Upper lobe of left lung (tissue), 6 donors: ENCODE measurements around the gene CCND3. TPM values are rescaled to one million over a fixed set of nuclear protein-coding genes. Genes with fewer than 3 reads are reported as not detected.

Experiments
- ATAC-seq, 2 donors: fragments of 200-7000 bp; cut with Tn5 transposase; one replicate each; pipeline ENCODE4 v1.9.1; 2022; ENCODE audit warnings: mild to moderate bottlenecking in 2 of 2, moderate library complexity in 2 of 2; ENCODE audit not compliant: low FRiP score in 2 of 2
- DNase-seq, 2 donors: peaks; one replicate each; pipeline ENCODE4 v3.0.0-alpha.2; 2019 to 2020
- H3K27ac ChIP-seq, 4 donors: fragments of 200-600 bp; sonication (generic); one replicate each; pipeline ENCODE4 v1.5.1; 2016 to 2019
- H3K27me3 ChIP-seq, 4 donors: fragments of 200-600 bp; sonication (generic); one replicate each; pipeline ENCODE4 v1.5.1; 2017 to 2019
- H3K36me3 ChIP-seq, 4 donors: fragments of 200-600 bp; sonication (generic); one replicate each; pipeline ENCODE4 v1.5.1; 2016 to 2019
- H3K4me1 ChIP-seq, 4 donors: fragments of 200-600 bp; sonication (generic); one replicate each; pipeline ENCODE4 v1.5.1; 2018 to 2019
- H3K4me3 ChIP-seq, 4 donors: fragments of 200-600 bp; sonication (generic); one replicate each; pipeline ENCODE4 v1.5.1; 2017 to 2019; ENCODE audit warnings: mild to moderate bottlenecking in 2 of 4, moderate library complexity in 1 of 4
- H3K9me3 ChIP-seq, 4 donors: fragments of 200-600 bp; sonication (generic); one replicate each; pipeline ENCODE4 v1.5.1; 2018 to 2019
- EP300 ChIP-seq, 4 donors: sonication (generic); formaldehyde crosslinking; IDR thresholded peaks; one replicate each; pipeline ENCODE4 v1.5.1; 2017; ENCODE audit warnings: antibody characterized with exemption in 4 of 4, control low read depth in 2 of 4
- POLR2A ChIP-seq, 4 donors: fragments of 450-650 bp; IDR thresholded peaks; one replicate each; pipeline ENCODE4 v1.5.1; 2016 to 2017; ENCODE audit warnings: antibody characterized with exemption in 4 of 4, mild to moderate bottlenecking in 2 of 4
- POLR2AphosphoS5 ChIP-seq, 2 donors: sonication (generic); formaldehyde crosslinking; IDR thresholded peaks; one replicate each; pipeline ENCODE4 v1.5.1; 2017; ENCODE audit warnings: antibody characterized with exemption in 2 of 2
- WGBS, 2 donors: methylation state at CpG; one replicate each; pipeline ENCODE4 v1.1.5; 2017 to 2018; 5-methylcytosine and 5-hydroxymethylcytosine counted together
- total RNA-seq, 6 donors: library from RNA; depleted of rRNA in 4 of 6; stranded (reverse); fragments of >200 nt in 4 of 6; gene quantifications; one replicate each; pipeline versions ENCODE4 v1.1.0 to v1.2.1, GENCODE V29; 2016 to 2021
- TF ChIP-seq, protein P1 (sequence below), 6 experiments: fragments of 450-650 bp in 4 of 6; fragments of 200-600 bp in 2 of 6; sonication (generic) in 2 of 6; IDR thresholded peaks; one replicate each; pipeline ENCODE4 v1.5.1; 2016 to 2019; ENCODE audit warnings: antibody characterized with exemption in 6 of 6
- donor health status: DM: no; HTN: no; CAD: no; lungs with moderate emphysema.
- donor health status: DM: no; HTN: yes; CAD: no; lungs with severe emphysema.

The CCND3 gene
- total RNA-seq, 6 donors from 2014 or later: 138 to 305 (median 211) TPM

GRCh38 chr6:41975276-41975675 lies 33.7 kb upstream of the CCND3 start:
- ATAC-seq: no peak

GRCh38 chr6:41974281-41974825 lies 32.7 kb upstream of the CCND3 start:
- Histone ChIP-seq H3K27me3 (no peaks in the 10 kb centered on the region), H3K4me1 (peaks cover 17 to 31% (median 20%) of the 10 kb centered on the region in 4 donors), H3K4me3 (no peak overlapping the region), H3K36me3 (no peaks in the 10 kb centered on the region), H3K9me3 (no peaks in the 10 kb centered on the region), H3K27ac (no peak overlapping the region)
- DNase-seq: peak in 1 of 2 donors; percentile 2
- no peak for TF ChIP-seq EP300 (IDR thresholded peaks at IDR 0.05)
- TF ChIP-seq, protein P1, sequence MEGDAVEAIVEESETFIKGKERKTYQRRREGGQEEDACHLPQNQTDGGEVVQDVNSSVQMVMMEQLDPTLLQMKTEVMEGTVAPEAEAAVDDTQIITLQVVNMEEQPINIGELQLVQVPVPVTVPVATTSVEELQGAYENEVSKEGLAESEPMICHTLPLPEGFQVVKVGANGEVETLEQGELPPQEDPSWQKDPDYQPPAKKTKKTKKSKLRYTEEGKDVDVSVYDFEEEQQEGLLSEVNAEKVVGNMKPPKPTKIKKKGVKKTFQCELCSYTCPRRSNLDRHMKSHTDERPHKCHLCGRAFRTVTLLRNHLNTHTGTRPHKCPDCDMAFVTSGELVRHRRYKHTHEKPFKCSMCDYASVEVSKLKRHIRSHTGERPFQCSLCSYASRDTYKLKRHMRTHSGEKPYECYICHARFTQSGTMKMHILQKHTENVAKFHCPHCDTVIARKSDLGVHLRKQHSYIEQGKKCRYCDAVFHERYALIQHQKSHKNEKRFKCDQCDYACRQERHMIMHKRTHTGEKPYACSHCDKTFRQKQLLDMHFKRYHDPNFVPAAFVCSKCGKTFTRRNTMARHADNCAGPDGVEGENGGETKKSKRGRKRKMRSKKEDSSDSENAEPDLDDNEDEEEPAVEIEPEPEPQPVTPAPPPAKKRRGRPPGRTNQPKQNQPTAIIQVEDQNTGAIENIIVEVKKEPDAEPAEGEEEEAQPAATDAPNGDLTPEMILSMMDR (IDR thresholded peaks at IDR 0.05): no peak
- TF ChIP-seq POLR2A (IDR thresholded peaks at IDR 0.05): no peak
- TF ChIP-seq POLR2AphosphoS5 (IDR thresholded peaks at IDR 0.05): no peak
- WGBS, 2 donors: 85 to 92% methylated on average over 5 of the region's 5 CpGs
- no peak for ATAC-seq

More at GRCh38 chr6:41975276-41975675, 33.7 kb upstream of the CCND3 start:
- no peaks in the 10 kb centered on the region for H3K9me3 ChIP-seq
- H3K36me3 ChIP-seq: no peaks in the 10 kb centered on the region
- no peaks in the 10 kb centered on the region for H3K27me3 ChIP-seq
- WGBS, 2 donors: 79 to 82% methylated on average over 4 of the region's 4 CpGs
- DNase-seq: peak in 1 of 2 donors; percentile 3
- peaks cover 8 to 30% (median 17%) of the 10 kb centered on the region in 4 donors for H3K4me1 ChIP-seq
- no peak for TF ChIP-seq POLR2A (IDR thresholded peaks at IDR 0.05)
- no peak for TF ChIP-seq EP300 (IDR thresholded peaks at IDR 0.05)
- TF ChIP-seq, protein P1 (IDR thresholded peaks at IDR 0.05): no peak
- TF ChIP-seq POLR2AphosphoS5 (IDR thresholded peaks at IDR 0.05): no peak
- no peak overlapping the region for H3K4me3 ChIP-seq
- no peak overlapping the region for H3K27ac ChIP-seq

- Histone ChIP-seq H3K9me3 (no peaks in the 10 kb centered on the region), H3K27me3 (no peaks in the 10 kb centered on the region), H3K36me3 (no peaks in the 10 kb centered on the region), H3K4me1 (peaks cover 21 to 44% (median 24%) of the 10 kb centered on the region in 4 donors), H3K4me3 (no peak overlapping the region), H3K27ac (no peak overlapping the region)
- TF ChIP-seq, protein P1 (IDR thresholded peaks at IDR 0.05): no peak
- TF ChIP-seq POLR2AphosphoS5 (IDR thresholded peaks at IDR 0.05) (no peak), POLR2A (IDR thresholded peaks at IDR 0.05) (no peak), EP300 (IDR thresholded peaks at IDR 0.05) (no peak)
- WGBS, 2 donors: 66 to 77% methylated on average over 2 of the region's 2 CpGs
- no peak for ATAC-seq
- no peak for DNase-seq
Measured at GRCh38 chr6:41972826-41973225, 31.2 kb upstream of the CCND3 start.

GRCh38 chr6:41970436-41970846 lies 28.8 kb upstream of the CCND3 start:
- H3K4me3 ChIP-seq: no peak overlapping the region
- H3K9me3 ChIP-seq: no peaks in the 10 kb centered on the region
- H3K27ac ChIP-seq: peak overlapping the region in 2 of 4 donors; percentile 8 to 17
- TF ChIP-seq POLR2A (IDR thresholded peaks at IDR 0.05) (no peak), POLR2AphosphoS5 (IDR thresholded peaks at IDR 0.05) (peak in 1 of 2 donors; percentile 27), EP300 (IDR thresholded peaks at IDR 0.05) (peak in 1 of 4 donors; percentile 11)
- no peaks in the 10 kb centered on the region for H3K27me3 ChIP-seq
- 25 to 42% methylated on average over 4 of the region's 4 CpGs for WGBS, 2 donors
- ATAC-seq (peak in 1 of 2 donors; percentile 89), DNase-seq (peak in 1 of 2 donors; percentile 46)
- no peaks in the 10 kb centered on the region for H3K36me3 ChIP-seq
- peaks cover 31 to 60% (median 40%) of the 10 kb centered on the region in 4 donors for H3K4me1 ChIP-seq

DNA sequence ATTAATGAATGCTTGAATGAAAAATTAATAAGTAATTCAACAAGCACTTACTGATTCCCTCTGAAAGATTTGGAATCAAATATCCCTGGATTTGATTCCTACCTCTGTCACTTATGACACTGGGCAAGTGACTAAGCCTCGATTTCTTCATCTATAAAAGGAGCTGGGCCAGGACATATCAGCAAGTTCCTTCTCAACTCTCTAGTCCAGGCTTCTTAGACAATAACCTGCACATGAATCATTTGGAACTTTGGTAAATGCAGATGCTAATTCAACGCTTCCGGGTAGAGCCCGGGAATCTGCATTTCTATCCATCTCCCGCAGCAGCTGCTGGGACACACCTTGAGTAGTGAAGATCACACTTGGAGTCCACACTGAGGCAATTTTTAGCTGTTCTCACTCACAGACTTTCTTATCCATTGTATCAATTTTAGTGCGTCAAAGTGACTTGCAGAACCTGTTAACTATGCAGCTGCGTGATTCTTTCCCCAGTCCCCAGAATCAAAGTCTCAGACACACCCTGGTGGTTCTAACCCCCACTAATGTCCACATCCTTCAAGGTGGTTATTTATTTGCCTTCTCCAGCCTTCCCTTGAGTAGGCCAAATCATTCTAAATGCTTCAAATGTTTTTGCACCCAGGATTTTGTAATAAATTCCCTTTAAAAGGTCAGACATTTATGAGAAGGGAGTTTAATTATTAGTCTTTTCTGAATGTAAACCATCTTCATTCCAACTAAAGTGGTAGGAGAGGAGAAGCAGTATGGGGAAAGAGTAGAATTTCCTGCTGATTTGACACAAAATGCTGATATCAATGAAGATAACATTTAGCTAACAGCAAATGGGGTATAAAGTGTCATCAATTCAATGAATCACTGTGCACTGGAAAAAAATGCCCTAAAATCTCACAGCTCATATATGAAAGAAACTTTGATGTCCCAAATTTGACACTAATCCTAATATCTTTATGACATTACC lies 26.0 kb upstream of the CCND3 start:
- Histone ChIP-seq H3K4me3 (no peak overlapping the region), H3K36me3 (no peaks in the 10 kb centered on the region), H3K27me3 (no peaks in the 10 kb centered on the region), H3K9me3 (no peaks in the 10 kb centered on the region), H3K27ac (peak overlapping the region; percentile 48 to 65 (median 64)), H3K4me1 (peaks cover 31 to 59% (median 39%) of the 10 kb centered on the region in 4 donors)
- ATAC-seq (peak; percentile 14 to 84), DNase-seq (peak in 1 of 2 donors; percentile 41)
- TF ChIP-seq EP300 (IDR thresholded peaks at IDR 0.05): no peak
- TF ChIP-seq, protein P1 (IDR thresholded peaks at IDR 0.05): no peak
- TF ChIP-seq POLR2A (IDR thresholded peaks at IDR 0.05): no peak
- no peak for TF ChIP-seq POLR2AphosphoS5 (IDR thresholded peaks at IDR 0.05)
- WGBS, 2 donors: 63 to 73% methylated on average over 7 of the region's 7 CpGs
